ENCODE results near the gene AKT1.

The AKT1 gene

DNA sequence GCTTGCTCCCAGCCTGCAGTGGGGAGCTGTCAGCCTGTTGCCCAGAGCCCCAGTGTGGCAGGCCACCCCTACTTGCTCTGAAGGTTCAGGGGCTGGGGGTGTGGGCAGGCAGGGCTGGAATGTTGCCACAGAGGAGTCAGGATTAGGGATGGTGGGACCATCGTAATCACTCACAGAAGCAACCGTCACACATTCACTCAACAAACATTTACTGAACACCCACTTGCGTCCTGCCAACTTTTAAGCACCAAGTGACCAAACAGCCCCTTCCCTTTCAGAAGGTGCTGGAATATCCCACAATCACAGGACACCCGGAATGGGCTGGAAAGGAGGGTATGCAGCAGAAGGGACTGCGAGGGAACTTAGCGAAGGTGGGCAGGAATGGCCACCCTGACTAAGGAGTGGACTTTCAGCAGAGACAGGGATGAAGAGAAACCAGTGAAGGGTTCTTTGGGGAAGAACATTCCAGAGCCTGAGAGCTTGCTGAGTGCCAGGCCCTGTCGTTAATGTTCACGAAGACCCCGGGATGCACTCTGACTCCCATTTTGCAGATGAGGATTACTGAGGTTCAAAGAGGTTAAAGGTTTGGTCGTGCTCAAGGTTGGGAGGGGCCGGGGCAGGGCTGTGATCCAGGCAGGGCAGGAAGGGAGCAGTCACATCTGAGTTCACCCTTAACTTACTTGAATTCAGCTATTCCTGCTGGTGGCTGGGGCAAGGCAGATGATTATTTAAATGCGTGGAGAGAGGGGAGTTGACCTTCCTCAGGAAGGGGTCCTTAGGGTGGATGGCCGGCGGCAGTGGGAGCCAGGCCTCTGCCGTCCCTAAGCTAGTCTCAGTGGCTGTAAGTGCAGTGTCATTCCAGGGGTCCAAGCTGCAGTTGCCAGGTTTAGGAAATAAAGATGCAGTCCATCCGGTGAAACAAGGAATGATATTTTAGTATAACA, 3.0 kb upstream of the AKT1 start:
- no peak for DNase-seq

DNA sequence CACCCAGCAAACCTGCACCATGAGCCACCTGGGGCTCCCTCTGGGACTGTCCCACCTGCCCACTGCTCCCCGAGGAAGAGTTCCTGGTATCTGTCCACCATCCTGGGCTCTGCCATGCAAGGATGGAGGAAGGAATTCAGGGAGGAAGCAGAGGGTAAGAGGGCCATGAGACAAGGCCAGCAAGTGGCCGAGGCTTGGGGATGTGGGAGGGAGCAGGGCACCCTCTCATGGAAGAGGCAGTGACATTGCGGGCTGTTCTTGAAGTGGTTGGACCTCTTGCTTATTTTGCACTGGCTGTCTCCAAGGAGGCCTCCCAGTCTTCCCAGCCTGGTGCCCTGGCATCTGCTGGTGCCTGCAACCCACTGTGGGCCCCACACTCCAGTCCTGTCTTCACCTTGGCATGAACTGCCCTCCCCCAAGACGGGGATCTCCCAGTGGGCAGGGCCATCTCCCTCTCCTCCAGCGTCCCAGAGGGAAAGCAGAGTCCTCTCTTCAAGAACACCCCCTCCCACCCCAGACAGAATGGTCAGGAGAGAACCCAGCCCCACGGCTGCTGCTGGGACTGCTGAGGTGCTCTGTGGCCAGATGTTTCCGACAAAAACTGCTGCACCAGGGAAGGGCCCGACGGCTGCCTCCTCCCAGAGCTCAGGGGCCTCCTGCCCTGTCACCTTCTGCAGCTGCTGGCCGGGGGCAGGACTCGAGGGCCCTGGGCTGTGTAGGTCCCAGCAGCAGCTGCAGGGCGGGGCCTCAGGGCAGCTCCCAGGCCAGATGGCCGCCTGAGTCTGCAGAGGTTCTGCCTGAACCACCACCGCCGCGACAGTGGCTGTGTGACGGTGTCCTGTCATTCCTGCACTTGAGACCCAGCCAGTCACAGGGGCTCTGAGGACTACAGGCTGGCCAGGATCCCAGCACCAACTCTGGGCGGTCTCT, 1.8 kb upstream of the AKT1 start:
- no peak for DNase-seq

DNA sequence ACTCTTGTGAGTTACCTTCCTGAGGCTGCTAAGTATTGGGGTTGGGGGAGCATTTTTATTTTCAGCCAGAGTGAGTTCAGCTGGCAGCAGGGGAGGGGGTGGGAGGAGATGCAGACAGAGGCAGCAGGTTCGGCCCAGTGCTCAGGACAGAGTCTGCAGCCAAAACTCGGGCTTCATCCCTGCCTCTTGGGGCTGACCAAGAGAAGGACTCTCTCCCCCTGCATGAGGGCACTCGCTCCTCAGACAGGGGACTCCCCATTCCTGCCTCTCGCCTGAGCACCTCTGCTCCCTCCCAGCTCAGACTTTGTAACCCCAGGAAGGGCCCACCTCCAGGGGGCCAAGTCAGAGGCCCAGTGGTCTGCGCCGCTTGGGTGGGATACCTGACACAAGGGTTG, 1.1 kb upstream of the AKT1 start:
- DNase-seq = no peak

DNA sequence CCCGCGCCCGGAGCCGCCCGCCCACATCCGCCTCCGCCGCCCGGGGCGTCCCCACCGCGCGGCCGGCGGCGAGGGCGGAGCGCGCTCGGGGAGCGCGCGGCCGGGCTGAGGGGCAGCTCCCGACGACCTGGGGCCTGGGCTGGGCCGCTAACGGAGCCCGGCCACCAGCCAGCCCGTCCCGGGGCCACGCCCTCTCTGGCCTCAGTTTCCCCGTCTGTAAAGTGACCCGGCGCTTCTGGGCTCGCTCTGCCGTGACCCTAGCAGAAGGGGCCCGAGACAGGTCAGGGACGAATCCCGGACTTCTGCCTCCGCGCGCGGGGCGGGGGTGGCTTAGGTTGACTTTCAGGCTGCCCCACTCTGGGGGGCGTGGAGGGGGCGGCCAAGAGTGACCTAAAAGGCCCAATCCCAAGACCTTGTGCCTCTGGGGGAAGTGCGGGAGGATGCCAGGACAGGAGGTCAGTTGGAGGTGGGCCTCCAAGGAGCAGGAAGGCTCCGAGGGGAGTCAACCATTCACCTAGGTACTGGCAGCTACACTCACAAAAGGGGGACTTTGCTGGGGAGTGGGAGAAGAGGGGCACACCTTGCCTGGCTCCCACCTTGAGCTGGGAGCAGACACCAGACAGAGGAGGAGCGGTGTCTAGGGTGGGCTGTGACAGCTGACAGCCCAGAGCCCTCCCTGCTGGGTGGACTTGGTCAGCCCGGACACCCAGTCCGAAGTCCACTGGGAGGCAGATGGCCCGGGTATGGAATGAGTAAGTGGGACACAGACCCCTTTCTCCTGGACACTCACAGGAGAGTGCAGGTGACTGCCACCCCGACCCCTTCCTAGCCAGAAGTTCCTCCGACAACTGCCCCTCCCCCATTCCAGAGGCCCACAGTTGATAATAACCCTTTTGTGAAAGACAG, 486 bp upstream of the AKT1 start:
- no peak for DNase-seq

DNA sequence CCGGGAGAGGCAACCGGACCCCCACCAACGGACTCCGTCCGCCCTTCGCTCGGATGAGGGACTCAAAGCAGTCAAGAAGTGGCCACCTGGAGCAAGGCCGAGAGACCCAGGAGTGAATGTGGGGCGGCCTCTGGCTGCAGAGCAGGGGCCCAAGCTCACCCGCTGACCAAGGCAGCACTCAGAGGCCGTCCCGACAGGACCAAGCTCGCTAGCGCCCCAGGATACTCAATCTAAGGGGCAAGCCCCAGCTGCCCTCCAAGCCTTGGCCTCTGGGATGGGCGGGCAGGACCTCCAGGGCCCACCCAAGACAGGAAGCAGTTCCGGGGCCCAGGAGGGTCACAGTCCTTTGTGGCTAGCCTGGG, 936 bp downstream of the AKT1 start:
- DNase-seq = no peak

DNA sequence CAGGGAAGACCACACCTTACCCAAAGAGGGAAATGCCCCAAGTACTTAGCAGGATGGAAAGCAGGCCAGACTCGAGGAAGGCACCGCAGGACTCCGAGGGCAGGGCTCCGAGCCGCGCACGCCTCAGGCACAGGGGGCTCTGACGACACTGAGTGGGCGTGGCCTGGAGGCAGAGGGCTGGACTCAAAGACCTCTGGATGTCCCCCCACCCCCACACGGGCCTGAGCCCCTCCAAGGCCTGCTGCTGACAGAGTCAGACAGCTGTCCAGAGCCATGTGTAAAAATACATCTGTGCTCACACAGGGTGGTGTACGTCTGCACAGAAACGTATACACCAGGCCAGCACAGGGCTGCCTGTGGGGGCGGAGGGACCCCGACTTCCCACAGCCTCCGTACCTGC, 1.4 kb downstream of the AKT1 start:
- peak; percentile 26 for DNase-seq

DNA sequence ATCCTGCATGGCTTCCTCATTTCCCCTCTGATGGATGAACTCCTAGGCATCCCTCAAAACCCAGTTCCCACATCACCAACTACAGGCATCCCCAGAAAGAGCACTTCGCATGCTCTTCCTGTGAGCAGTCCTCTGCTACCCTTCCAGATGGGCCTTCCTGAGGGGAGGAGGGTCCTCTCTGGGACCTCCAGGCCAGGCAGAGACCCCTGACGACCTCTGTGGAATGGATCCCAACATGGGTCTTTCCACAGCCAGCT, 1.9 kb downstream of the AKT1 start:
- no peak for DNase-seq

DNA sequence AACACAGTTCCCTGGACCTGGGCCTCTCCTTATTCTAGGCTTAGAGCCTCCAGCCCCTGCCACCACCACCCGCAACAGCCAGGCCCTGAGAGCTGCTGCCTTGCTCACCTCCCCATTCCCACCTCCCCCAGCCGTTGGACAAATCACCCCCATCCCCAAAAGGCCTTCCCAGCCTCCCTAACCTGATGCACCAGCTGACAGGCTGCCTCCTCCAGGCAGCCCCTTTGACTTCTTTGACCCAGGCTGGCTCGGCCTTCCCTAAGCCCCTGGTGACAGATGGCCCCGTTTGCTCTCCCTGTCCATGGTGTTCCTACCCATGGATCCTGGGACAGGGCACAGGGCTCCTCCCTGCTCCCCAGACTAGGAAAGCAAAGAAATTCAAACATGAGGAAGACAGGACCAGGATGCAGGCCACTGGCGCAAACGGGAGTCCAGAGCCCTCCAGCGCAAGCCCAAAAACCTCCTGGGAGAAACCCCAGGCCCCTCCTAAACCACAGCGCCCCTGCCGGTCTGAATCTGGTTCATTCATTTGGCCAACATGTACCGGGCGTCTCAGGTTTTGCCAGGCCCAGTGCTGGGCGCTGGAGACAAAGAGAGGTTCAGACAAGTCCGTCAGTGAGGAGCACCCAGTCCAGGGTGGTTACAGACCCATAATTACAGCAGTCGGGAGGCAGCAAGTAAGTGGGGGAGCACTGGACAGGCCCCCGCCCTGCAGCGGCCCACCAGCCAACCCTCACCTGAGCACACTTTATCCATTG, 2.4 kb downstream of the AKT1 start:
- no peak for DNase-seq

DNA sequence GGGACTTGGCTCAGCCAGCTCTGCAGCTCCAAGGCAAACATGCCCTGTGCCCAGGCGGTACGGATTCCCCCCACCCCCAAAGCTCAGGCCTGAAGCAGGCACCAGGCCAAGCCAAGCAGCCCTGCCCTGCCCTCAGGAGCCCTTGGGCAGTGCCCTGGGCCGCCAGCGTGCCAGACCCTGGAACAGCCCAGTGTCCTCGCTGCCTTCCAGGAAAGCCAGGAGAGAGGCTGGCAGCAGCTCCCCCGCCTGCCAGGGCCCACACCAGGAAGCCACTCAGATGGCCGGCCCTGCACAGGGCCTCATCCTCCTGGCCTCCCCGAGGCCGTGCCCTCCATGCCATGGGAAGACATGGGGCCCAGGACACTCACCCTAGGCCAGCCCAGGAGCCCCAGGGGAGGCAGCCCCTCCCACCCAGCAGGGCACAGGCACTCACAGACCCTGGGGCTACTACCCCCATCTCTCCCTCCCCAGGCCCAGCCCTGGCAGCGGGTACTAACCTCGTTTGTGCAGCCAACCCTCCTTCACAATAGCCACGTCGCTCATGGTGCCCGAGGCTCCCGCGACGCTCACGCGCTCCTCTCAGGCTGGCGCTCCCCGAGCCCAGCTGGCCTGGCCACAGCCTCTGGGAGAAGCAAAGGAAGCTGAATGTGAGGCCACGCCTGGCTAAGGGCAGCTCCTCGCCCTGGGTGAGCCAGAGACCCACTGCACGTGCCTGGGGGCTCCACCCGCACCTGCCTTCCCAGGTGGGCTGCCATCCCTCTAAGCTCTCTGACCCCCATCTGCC, 3.3 kb downstream of the AKT1 start:
- DNase-seq = no peak

DNA sequence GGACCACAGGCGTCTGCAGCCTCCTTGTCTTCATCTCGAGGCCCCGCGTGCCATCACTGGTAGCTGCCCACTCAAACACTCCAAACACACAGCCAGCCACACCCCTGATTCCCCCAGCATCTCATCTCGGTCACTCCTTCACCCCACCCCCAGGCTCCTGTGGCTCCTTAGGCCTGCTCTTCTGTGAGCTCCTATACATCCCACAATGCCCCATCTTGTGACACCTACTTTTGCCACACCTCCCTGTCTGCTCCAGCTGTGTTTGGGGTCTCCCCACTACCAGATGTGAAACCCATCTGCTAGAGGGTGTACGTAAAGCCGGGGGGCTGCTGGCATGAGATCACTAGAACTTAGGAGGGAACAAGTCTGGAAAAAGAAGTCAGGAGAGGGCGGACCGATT, 4.1 kb downstream of the AKT1 start:
- no peak for DNase-seq

DNA sequence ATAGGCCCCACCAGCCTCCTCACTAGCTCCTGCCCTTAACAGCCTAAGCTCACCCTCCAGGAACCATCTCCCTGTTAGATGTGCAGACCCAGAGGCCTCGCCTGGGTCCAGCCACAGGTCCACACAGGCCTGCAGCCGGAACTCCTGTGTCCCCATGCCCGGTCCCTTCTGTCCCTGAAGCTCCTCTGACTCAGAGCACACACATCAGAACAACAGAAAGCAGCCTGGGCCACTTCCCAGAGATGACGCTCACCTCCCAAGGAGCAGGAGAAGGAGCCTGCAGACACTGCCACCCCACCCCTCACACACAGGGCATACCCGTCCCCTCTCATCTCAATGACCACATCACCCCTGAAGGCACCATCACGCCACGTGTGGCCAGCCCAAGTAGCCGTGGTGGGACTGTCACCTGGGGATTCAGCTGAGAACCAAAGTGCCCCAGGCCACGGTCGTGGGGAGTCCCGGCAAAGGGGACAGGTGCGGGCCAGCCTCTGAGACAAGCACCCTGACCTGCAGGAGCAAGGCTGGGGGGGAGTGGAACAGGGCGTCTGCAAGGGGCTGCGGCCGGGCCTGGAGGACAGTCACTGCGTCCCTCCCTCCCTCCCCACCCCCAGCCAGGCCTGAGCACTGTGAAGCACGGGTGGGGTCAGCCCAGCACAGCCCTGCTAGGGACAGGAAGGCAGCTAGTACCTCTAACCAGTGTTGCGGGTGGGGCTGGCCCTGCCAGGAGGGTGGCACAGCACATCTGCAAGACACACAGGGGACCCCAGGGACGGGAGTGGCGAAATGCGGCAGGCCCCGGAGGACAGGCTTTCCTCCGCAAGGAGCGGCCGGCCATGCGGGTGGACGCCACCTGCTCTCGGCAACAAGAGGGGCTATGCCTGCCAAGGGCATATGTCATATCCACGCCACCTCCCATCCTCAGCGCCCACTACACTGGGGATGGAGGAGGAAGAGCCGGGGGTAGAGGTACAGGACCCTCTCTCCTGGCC, 5.5 kb downstream of the AKT1 start:
- DNase-seq = no peak

DNA sequence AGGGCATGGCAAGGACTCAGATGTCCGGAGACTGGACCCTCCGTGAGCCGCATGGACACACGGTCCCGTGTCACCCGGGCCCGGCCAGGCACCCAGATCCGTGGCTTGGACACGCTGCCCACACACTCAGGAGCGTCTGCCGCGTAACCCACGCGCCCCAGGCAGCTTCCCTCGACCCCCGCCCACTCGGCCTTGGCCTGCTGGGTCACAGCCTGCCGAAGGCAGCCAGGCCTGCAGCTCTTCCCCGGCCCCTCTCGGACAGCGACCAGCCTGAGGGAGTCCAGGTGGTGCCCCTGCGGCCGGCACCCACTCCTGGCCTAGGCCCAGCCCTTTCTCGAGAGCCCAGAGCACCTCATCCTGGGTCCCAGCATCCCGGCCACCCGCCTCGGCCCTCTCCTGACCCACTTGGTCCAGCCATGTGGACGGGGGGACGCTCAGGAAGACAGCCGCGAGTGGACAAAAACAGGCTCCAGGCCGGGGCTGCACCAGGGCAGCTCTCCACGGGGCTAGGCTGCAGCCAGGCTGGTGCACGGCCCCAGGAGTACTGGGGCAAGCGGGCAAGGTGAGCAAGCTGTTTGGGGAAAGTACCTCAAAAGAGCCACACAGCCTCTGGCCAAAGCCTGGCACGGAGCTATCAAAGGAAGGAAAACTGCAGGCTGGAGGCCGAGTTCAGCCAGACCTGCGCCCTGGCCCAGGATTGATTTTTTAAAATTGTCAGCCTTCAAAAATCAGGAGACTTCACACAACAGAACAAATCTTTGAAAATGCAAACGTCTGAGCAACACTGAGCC, 6.5 kb downstream of the AKT1 start:
- no peak for DNase-seq

DNA sequence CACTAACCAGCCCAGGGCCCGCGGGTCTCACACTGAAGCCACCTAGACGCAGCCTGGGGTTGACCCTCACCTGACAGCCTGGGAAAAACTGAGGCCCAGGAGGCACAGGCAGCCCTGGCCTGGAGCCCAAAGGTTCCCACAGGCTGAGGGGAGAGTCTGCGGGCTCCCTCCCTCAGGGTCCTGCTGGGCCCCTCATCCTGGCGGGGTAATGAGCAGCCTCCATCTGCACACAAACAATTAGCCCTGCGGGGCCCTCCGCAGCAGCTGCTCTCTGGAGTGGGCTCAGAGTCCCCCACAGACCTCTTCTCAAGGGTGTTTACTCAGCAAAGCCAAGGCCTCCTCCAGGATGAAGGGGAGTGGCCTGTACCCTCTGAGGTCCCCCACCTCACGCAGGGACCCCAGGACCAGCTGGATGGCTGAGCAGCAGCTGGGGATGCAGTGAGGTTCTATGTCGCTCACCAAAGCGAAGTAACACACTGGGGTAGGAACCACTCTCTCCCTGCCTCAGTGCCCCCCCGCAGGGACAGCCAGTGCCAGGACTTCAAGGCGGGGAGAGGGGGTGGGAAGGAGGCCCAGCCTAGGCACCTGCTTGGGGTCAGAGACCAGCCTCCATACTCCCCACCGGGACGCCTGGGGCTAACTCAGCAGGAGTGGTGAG, 7.3 kb downstream of the AKT1 start:
- DNase-seq = peak; percentile 59

DNA sequence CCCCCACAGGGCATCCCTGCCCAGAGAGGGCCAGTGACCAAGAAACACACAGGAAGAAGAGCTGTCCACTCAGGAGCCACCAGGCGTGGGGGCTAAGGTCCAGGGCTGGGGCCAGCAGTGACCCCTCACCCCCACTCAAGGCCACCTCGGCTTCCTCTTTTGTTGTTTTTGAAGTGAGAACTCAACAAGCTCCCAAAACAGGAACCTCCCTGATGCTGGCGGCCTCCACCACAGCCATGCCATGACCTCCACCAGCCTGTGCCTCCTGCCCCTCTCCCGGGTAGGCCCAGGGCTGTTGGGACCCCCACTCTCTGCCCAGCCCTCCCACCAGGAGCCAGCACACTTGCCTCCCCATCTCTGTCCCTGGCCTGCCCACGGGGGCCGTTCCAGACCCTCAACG, 7.8 kb downstream of the AKT1 start:
- no peak for DNase-seq

DNA sequence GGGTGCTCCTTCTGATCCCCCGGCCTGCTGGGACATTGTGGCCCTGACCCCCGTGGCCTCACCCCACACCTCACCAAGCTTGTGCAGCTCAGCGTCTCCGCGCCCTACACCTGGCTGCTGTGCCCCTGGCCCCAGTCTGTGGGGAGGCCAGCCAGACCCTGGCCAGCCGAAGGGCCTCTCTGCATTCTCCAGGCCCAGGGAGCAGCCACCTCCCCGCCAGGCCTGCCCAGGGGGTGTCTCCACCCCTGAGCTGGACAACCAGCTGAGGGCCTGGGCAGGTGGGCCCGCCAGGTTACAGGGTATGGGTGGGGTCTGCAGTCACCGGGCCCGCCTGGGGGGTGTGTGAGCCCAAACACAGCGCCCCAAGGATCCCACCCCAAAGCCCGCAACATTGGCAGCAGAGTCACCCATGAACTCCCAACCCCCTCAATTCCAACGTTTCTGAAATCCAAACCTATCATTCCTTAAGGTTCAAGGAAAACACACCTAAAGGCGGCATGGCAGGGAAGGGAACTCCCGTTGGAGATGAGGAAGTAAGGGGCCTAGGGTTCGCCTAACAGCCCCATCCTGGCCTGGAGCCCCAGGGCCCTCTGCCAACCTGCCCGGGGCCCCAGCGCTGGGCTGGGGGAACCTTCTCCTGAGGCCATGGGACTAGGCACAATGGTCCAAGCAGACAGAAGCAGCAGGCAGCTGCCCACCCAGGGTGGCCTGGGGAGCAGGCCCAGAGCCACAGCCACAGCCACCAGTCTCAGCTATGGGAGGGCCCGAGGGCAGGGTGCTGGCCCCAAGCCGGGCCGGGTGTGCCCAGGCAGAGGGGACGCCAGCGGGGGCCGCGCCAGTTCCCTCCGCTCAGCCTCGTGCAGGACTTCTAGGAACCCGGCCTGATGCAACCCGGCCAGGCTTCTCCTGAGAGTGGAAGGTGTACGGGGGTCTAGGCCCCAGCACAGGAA, 8.5 kb downstream of the AKT1 start:
- DNase-seq = no peak

DNA sequence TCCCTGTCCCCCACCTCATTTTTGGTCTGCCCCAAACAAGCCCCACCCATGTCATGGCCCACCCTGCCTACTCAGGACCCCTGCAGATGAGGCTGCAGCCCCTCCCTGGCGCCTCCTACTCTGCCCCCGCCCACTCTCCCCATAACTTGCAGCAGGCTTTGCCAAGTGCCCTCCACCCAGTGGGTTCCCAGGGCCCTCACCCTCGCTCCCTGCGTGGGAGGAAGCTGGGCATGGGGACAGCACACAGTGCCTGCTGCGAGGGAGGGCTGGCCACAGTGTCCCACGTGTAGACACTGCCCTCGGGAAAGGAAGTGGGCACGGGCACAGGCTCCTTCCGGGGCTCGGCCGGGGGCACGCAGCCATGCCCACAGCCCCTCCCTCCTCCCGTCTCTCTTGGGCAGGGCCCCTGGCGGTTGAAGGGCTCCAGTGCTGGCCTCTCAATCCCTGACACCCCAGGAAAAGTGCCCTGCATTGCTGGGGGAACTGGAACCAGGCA, 9.4 kb downstream of the AKT1 start:
- no peak for DNase-seq

DNA sequence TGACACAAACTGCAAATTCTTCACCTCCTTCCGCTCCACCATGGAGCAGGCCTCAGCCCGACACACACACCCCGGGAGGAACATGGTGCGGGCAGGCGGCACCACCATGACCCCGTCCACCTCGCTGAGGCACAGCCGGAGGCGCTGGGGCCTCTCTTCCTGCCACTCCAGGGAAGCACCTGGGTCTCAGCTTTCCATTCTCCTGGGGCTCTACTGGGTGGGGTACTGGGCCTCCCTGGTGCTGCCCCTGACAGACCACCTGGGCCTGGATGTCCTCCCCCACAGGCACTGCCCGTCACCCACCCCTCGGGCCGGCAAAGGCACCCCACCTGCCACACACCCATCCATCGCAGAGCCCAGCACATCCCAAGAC, 9.9 kb downstream of the AKT1 start:
- no peak for DNase-seq
